Hepatocyte (in vitro differentiated cells): Measurements from ENCODE around the gene SH3RF1. TPM values are rescaled to one million over a fixed set of nuclear protein-coding genes. Genes with fewer than 3 reads are reported as not detected.

Experiments used
- DNase-seq: peaks from one replicate; pipeline ENCODE4 v3.0.0-alpha.2; 2016; ENCODE audit warnings: low spot score
- H2AFZ ChIP-seq: fragments of 200-600 bp; sonication (generic); 2 replicates; pipeline ENCODE4 v1.6.0; 2016; ENCODE audit warnings: antibody characterized with exemption, mild to moderate bottlenecking
- H3K27ac ChIP-seq: fragments of 200-600 bp; sonication (generic); 2 replicates; pipeline ENCODE4 v1.5.1; 2016; ENCODE audit warnings: mild to moderate bottlenecking
- H3K27me3 ChIP-seq: fragments of 200-600 bp; sonication (generic); 2 replicates; pipeline ENCODE4 v1.6.1; 2016
- H3K36me3 ChIP-seq: fragments of 200-600 bp; sonication (generic); replicated peaks from 2 replicates; pipeline ENCODE4 v1.5.1; 2016; ENCODE audit warnings: low read depth; ENCODE audit not compliant: insufficient read depth
- H3K4me1 ChIP-seq: fragments of 200-600 bp; sonication (generic); 2 replicates; pipeline ENCODE4 v1.5.1; 2016; ENCODE audit warnings: mild to moderate bottlenecking, moderate library complexity; ENCODE audit not compliant: insufficient read depth
- H3K4me2 ChIP-seq: fragments of 200-600 bp; sonication (generic); 2 replicates; pipeline ENCODE4 v1.6.0; 2016
- H3K4me3 ChIP-seq: fragments of 200-600 bp; sonication (generic); 2 replicates; pipeline ENCODE4 v1.5.1; 2016; ENCODE audit warnings: mild to moderate bottlenecking
- H3K79me2 ChIP-seq: fragments of 200-600 bp; sonication (generic); 2 replicates; pipeline ENCODE4 v1.6.0; 2017; ENCODE audit warnings: mild to moderate bottlenecking
- H3K9me2 ChIP-seq: fragments of 200-600 bp; sonication (generic); replicated peaks from 2 replicates; pipeline ENCODE4 v1.6.0; 2017; ENCODE audit warnings: mild to moderate bottlenecking; ENCODE audit not compliant: insufficient read depth
- H3K9me3 ChIP-seq: fragments of 200-600 bp; sonication (generic); 2 replicates; pipeline ENCODE4 v1.5.1; 2016; ENCODE audit warnings: low read depth, mild to moderate bottlenecking
- H4K20me1 ChIP-seq: fragments of 200-600 bp; sonication (generic); 2 replicates; pipeline ENCODE4 v1.6.0; 2016; ENCODE audit warnings: mild to moderate bottlenecking; ENCODE audit not compliant: insufficient read depth, poor library complexity, severe bottlenecking
- EZH2 ChIP-seq: fragments of 200-600 bp; sonication (generic); IDR thresholded peaks from 2 replicates; pipeline ENCODE4 v1.6.1; 2016; ENCODE audit warnings: antibody characterized with exemption, mild to moderate bottlenecking, borderline replicate concordance
- EZH2phosphoT487 ChIP-seq: fragments of 200-600 bp; sonication (generic); IDR thresholded peaks from one replicate; pipeline ENCODE4 v1.6.1; 2018; ENCODE audit warnings: antibody characterized with exemption, mild to moderate bottlenecking, low read depth, moderate library complexity; ENCODE audit not compliant: unreplicated experiment, severe bottlenecking
- WGBS: methylation state at CpG from one replicate; pipeline ENCODE4 v1.1.6; 2016; ENCODE audit warnings: low lambda C conversion rate; ENCODE audit errors: missing lambda C conversion rate; 5-methylcytosine and 5-hydroxymethylcytosine counted together
- polyA plus RNA-seq: library from polyadenylated mRNA; unstranded; fragments of >200 nt; fragmentation: Nextera tagmentation; extraction: Ambion mirVana; gene quantifications from 2 replicates; pipeline ENCODE4 v1.2.1, GENCODE V29; 2016
- total RNA-seq: library from RNA; depleted of rRNA; stranded (reverse); fragments of >200 nt; gene quantifications from 2 replicates; pipeline ENCODE4 v1.2.3, GENCODE V29; 2014
- TF ChIP-seq, protein P1 (sequence below): fragments of 200-600 bp; sonication (generic); IDR thresholded peaks from 2 replicates; pipeline ENCODE4 v1.5.1; 2016; ENCODE audit warnings: antibody characterized with exemption, mild to moderate bottlenecking; ENCODE audit not compliant: poor library complexity

The SH3RF1 gene
- total and polyA plus RNA-seq, 2 experiments from 2014 or later = 15.5 to 16.4 TPM

DNA sequence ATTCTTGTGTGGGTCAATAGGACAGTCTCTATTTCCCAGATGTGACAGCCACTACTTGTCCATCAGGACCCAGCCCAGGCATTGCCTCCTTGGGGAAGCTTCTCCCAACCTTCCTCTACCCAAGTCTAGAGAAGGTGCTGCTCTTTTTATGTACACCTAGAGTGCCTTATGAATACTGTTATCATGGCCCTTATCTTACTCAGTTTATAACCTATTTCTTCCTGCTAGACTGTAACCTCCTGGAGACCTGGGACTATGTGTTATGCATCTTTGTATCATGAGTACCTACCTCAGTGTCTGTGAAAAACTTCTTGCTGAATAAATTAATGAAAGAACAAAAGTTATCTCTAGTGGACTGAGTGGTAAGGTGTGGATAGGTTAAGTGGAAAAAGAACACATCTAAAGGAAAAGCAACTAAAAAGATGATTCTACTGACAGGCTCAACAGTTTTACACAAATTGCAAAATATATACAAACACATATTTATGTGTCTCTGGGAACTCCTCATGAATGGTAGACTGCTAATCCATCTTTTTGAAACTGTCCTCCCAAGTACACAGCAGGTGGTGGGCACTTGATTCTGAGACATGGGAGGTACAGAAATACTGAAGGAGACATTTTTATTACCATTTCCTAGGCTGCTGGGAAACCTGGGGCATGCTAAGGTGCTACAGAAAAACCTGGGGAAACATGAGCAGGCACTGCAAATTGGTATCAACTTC, 106.6 kb downstream of the SH3RF1 start:
- Histone ChIP-seq H3K4me1 (peaks cover 12% of the 10 kb centered on the region), H3K9me2 (no peaks in the 10 kb centered on the region), H2AFZ (no peak overlapping the region), H3K27ac (no peak overlapping the region), H3K4me3 (no peak overlapping the region), H4K20me1 (no peaks in the 10 kb centered on the region), H3K27me3 (no peaks in the 10 kb centered on the region), H3K36me3 (no peaks in the 10 kb centered on the region), H3K4me2 (no peak overlapping the region), H3K9me3 (no peaks in the 10 kb centered on the region), H3K79me2 (peaks cover 96% of the 10 kb centered on the region)
- TF ChIP-seq, protein P1, sequence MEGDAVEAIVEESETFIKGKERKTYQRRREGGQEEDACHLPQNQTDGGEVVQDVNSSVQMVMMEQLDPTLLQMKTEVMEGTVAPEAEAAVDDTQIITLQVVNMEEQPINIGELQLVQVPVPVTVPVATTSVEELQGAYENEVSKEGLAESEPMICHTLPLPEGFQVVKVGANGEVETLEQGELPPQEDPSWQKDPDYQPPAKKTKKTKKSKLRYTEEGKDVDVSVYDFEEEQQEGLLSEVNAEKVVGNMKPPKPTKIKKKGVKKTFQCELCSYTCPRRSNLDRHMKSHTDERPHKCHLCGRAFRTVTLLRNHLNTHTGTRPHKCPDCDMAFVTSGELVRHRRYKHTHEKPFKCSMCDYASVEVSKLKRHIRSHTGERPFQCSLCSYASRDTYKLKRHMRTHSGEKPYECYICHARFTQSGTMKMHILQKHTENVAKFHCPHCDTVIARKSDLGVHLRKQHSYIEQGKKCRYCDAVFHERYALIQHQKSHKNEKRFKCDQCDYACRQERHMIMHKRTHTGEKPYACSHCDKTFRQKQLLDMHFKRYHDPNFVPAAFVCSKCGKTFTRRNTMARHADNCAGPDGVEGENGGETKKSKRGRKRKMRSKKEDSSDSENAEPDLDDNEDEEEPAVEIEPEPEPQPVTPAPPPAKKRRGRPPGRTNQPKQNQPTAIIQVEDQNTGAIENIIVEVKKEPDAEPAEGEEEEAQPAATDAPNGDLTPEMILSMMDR = no peak
- TF ChIP-seq EZH2phosphoT487 (no peak), EZH2 (no peak)
- DNase-seq = no peak

DNA sequence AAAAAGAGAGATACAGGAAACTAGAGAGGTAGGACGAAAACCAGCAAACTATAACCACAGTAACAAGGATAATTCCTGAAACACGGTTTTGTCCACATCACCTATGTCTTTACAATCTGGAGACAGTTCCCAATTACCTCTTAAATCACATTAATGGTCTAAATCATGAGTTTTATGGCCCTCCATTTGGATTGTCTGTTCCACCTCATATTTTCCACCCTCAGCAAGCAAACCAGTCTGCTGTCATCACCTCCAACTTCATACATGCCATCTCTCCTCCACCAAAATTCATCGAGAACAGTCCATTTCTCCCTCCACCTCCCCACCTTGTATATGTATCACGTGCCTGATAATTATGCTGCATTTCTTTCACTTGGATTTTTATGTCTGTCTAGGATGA, 107.3 kb downstream of the SH3RF1 start:
- Histone ChIP-seq H3K27me3 (no peaks in the 10 kb centered on the region), H3K4me3 (no peak overlapping the region), H4K20me1 (no peaks in the 10 kb centered on the region), H3K36me3 (no peaks in the 10 kb centered on the region), H3K9me2 (no peaks in the 10 kb centered on the region), H3K79me2 (peaks cover 96% of the 10 kb centered on the region), H3K27ac (no peak overlapping the region), H3K4me2 (no peak overlapping the region), H3K9me3 (no peaks in the 10 kb centered on the region), H2AFZ (no peak overlapping the region), H3K4me1 (peaks cover 12% of the 10 kb centered on the region)
- 80% methylated on average over 4 of the region's 4 CpGs for WGBS
- TF ChIP-seq, protein P1 = no peak
- no peak for TF ChIP-seq EZH2
- TF ChIP-seq EZH2phosphoT487 = no peak
- DNase-seq = no peak

DNA sequence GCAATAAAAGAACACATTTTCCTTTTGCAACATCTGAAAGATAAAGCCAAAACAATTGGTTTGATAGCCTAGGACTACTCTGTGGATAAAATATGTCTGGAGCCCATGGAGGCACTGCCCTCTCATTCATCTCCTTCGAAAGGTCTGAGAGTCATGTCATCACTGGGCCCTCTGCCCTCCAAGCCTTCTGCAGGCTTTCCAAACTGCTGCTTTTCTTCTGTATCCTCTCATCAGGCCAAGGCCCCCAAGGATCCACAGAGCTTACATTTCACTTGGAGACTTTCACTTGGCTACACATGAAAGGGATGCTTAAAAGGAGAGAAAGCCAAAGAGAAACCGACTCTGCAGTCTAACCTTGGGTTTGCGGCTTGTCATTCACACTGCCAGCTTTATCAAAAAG, 109.9 kb downstream of the SH3RF1 start:
- H3K4me2 ChIP-seq = no peak overlapping the region
- no peaks in the 10 kb centered on the region for H3K36me3 ChIP-seq
- H3K4me1 ChIP-seq = peaks cover 24% of the 10 kb centered on the region
- no peaks in the 10 kb centered on the region for H3K9me2 ChIP-seq
- no peak overlapping the region for H3K27ac ChIP-seq
- DNase-seq = no peak
- H3K4me3 ChIP-seq = no peak overlapping the region
- no peaks in the 10 kb centered on the region for H3K27me3 ChIP-seq
- H2AFZ ChIP-seq = no peak overlapping the region
- WGBS = 70% methylated on average over 3 of the region's 3 CpGs
- TF ChIP-seq EZH2 = no peak
- TF ChIP-seq EZH2phosphoT487 = no peak
- TF ChIP-seq, protein P1 = no peak
- no peaks in the 10 kb centered on the region for H4K20me1 ChIP-seq
- H3K79me2 ChIP-seq = peaks cover 82% of the 10 kb centered on the region
- H3K9me3 ChIP-seq = no peaks in the 10 kb centered on the region
